GM21526 (cell line): Measurements from ENCODE around the gene SPON1.
"Not testable (repeated sequence)": the region's sequence is repeated elsewhere in the genome, so short reads cannot be mapped to it uniquely, and the experiment has no call there.

Experiments used
- ATAC-seq: cut with Tn5 transposase; IDR thresholded peaks from one replicate; pipeline ENCODE4 v1.9.1; 2021; ENCODE audit warnings: moderate library complexity; ENCODE audit not compliant: unreplicated experiment, low FRiP score

Gene SPON1

GRCh38 chr11:13962562-13963168 lies at the start of gene SPON1:
Gene SPON1, plus strand, starts transcription at chr11:13962723. Its CDS starts 182 bp downstream, at chr11:13962905.
- ATAC-seq: no peak

DNA sequence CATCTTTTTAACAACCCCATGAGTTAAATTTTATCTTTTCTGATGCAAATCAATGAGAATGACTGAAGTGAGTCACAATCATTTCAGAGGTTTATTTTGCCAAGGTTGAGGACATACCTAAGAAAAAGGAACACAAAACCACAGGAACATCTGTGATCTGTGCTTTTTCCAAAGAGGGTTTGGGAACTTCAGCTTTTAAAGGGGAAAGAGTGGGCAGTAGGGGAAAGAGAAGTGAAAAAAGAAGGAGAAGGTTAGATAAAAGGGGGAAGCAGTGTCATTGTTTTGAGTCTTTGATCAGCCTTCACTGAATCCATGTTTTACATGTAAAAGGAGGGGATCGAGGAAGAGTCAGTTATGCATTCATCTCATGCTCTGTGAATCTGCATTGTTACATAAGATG lies 45.3 kb upstream of the SPON1 start:
- ATAC-seq: no peak

GRCh38 chr11:13917904-13918303 lies 44.6 kb upstream of the SPON1 start:
- no peak for ATAC-seq

DNA sequence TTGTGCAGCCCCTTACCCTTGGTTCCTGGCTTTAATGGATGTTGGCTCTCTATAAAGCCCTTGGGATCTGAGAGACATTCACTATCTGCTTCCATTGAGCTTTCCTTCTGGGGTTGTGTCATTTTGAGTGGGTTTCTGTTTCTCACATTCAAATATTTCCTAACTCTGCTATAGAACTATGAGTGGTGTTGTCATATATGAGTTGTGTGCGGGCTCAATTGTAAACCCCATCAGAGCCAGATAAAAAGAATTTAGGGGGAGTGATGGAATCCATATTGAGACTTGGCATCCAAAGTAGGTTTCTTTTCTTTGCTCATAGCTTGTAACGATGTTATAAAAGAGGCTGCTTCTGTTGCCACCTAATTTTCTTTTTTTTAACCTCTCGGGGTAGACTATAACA lies 41.8 kb upstream of the SPON1 start:
- ATAC-seq: no peak

DNA sequence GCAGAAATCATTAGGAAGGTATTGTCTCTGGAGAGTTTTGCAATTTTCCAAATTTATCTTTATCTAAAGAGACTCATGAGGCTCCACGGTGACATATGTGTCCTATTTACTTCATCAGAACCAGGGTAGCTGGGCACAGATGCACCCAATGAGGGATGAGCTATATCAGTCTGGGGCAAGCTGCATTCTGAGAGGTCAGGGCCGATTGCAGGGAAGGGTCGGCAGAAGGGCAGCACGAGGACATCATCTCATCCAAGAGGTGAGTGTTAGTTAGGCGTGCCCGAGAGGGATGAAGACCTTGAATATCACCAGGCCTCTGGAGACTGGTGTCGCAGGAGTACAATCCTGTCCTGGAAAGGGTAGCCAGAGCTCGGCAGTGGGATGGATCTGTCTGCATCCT lies 41.0 kb upstream of the SPON1 start:
- ATAC-seq: no peak

DNA sequence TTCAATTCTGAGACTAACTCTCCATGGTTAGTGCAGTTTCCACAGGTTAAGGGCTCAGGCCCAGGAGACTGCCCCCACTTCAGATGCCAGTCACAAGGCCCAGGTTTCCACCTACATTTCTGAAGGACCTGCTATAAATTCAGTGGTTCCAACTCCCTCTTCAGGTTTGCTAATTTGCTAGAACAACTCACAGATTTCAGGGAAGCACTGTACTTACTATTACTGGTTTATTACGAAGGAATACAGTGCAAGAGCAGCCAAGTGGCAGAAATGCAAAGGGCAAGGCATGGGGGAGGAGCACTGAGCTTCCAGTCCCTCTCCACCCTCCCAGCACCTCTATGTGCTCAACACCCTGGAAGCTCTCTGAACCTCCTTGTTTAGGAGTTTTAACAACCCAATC lies 39.3 kb upstream of the SPON1 start:
- no peak for ATAC-seq

- no peak for ATAC-seq
These were observed 38.5 kb upstream of the SPON1 start for GRCh38 chr11:13923716-13924650.

DNA sequence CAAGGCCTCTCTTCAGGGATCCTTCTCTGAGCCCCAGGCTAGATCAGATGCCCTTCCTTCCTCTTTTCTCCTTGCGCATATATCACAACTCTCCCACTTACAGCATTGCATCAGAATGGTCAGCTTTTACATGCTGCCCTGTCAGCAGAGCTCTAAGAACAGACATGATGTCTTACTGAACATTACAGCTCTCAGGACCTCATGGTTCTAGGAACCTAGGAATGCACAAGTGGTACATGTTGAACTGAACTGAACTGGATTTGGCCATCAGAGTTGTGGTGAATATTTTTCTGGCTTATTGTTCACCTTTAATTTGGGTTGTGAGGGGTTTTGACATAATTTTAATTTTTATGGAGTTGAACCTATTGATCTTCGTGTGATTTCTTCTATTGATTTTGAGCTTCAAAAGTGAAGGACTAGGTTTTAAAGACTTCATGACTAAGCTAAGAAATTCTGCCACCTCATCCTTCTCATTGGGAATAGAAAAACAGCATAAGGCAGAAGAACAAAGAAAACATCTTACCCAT lies 37.7 kb upstream of the SPON1 start:
- no peak for ATAC-seq

DNA sequence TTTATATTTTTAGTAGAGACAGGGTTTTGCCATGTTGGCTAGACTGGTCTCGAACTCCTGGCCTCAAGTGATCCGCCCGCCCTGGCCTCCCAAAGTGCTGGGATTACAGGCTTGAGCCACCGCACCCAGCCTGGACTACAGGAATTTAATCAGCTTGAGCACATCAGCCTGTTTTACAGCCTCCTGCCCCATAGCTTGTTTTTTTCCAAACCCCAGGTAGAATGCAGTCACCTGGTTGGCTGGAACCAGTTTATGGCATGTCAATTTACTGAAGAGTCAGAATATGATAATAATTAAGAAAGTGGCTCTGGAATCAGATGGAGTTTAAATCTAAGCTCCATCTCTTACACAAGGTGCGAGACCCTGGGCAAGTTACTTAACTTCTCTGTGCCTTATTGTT lies 36.2 kb upstream of the SPON1 start:
- ATAC-seq: not testable (repeated sequence)

DNA sequence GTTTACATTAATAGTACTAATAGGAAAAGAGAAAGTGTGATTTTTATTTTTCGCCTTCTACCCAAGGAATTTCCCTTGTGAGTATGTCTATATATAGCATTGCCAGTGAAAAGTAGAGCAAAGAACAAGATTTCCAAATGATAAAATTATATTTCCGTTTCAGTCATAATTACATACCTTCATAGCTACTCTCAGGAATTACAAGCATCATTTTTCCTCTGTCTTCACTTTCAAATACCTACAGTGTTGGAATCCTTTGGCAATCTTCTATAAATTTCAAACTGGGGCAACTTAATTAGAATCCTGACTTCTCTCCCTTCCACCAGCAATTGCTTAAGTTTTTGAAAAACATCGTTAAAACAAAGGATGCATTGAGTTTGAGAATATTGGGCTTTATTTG lies 35.5 kb upstream of the SPON1 start:
- no peak for ATAC-seq

DNA sequence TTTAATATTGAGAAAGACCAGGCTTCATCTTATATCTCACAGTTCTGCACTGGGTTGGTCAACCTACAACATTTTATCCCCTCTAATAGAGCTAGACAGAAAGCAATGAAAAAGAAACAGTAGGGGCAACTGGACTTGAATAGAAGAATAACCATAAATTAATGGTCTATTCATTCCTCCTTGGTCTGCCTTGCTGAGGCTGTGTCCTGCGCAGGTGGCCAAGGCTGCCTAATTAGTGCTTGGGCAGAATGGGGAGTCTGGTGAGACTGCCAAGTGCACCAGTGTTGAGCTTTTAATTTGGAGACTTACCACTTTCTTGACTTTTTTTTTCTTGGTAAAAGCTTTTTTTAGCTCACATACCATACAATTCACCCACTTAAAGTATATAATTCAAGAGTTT lies 35.0 kb upstream of the SPON1 start:
- ATAC-seq: no peak

GRCh38 chr11:13928566-13929251 lies 33.8 kb upstream of the SPON1 start:
- no peak for ATAC-seq

GRCh38 chr11:13929395-13929891 lies 33.1 kb upstream of the SPON1 start:
- no peak for ATAC-seq

DNA sequence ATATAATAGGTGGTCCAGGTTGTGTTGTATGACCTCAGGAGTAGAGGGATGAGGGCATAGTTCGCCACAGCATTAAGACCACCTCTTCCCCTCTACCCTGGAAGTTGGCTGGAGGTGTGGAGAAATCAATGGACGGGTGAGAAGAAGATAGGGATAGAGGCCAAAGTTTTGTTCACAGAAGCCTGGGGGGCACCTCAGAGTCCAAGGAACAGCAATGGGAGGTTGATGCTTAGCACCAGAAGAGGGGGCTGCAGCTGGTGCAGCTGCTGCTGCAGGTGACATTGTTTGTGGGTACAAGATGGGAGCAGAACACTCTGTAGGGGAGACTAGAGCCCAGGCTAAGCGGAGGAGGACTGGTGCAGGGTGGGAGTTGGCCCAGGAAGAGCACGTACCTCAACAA lies 31.2 kb upstream of the SPON1 start:
- no peak for ATAC-seq

DNA sequence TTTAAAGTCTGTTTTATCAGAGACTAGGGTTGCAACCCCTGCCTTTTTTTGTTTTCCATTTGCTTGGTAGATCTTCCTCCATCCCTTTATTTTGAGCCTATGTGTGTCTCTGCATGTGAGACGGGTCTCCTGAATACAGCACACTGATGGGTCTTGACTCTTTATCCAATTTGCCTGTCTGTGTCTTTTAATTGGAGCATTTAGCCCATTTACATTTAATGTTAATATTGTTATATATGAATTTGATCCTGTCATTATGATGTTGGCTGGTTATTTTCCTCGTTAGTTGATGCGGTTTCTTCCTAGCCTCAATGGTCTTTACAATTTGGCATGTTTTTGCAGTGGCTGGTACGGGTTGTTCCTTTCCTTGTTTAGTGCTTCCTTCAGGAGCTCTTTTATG lies 25.4 kb upstream of the SPON1 start:
- ATAC-seq: not testable (repeated sequence)

DNA sequence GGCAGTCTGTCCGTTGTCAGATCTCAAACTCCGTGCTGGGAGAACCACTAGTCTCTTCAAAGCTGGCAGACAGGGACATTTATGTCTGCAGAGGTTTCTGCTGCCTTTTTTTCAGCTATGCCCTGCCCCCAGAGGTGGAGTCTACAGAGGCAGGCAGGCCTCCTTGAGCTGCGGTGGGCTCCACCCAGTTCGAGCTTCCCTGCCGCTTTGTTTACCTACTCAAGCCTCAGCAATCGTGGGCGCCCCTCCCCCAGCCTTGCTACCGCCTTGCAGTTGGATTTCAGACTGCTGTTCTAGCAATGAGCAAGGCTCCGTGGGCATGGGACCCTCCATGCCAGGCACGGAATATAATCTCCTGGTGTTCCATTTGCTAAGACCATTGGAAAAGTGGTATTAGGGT lies 23.7 kb upstream of the SPON1 start:
- ATAC-seq: not testable (repeated sequence)

DNA sequence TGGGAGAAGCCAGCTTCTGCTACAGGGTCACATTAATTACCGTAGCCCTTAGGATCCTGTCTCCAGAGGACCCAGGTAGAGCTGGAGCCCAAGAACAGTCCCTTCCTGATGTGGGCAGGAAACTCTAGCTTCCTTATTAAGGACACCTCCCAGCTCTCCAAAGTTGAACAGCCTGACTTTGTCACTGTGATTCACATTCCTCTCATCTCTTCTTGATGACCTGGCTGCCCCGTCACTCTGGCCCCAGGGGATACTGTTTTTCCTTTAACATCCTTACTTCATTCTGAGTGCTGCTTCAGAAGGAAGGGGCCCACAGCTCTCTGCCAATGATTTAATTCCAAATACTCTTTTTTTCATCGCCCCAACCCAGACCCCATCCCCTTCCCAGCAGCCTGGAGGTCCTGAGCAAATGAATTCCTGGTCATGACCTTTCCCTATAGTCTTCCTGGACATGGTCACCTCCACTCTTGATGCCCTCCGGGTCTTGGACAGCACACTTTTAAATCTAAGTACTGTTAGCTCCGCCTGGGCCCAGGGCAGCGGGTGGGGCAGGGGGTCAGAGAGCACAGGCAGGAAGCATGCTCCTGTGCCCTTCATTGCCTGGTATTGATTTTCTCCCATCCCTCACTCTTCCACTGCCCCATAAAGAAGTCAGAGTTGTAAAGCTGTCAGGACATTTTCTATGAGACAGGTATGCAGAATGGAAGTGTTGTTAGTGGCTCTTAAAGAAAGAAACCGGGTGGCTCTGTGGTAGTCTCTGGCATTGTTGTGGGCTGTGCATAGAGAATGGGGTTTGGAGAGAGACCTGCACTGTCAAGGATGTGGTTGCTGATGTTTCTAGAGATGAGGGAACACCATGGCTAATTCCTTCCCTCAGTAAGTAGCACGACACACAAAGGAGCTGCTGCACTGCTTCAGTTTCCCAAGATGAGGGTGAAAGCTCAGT lies 22.3 kb upstream of the SPON1 start:
- ATAC-seq: no peak

- ATAC-seq: no peak
These were observed 21.6 kb upstream of the SPON1 start for GRCh38 chr11:13940907-13941256.

GRCh38 chr11:13941775-13942174 lies 20.7 kb upstream of the SPON1 start:
- no peak for ATAC-seq

- no peak for ATAC-seq
These were observed 20.1 kb upstream of the SPON1 start for GRCh38 chr11:13942378-13942777.
